HepG2 (cell line): ENCODE data around the gene RANBP3. TPM values are rescaled to one million over a fixed set of nuclear protein-coding genes. Genes with fewer than 3 reads are reported as not detected.

ENCODE experiments used
- ATAC-seq: fragments of 200-7000 bp; cut with Tn5 transposase; 3 replicates; pipeline ENCODE4 v1.9.1; 2020; ENCODE audit warnings: mild to moderate bottlenecking, moderate library complexity
- BruUV-seq: library from RNA; stranded (reverse); fragments of 400-500 nt; replicated peaks from 2 replicates; lab custom pipeline; 2021; lab: Mats Ljungman, UMichigan
- CTCF ChIA-PET: fragments of 300-600 bp; formaldehyde crosslinking; extraction: SDS; loops from one replicate; lab custom pipeline; 2021; ENCODE audit warnings: low total read pairs, inconsistent platforms, low intra/inter-chr PET ratio; lab: Yijun Ruan, JAX
- POLR2A ChIA-PET: fragments of 350-600 bp; sonication (Branson Sonifier 250); formaldehyde crosslinking; loops from one replicate; lab custom pipeline; 2020; ENCODE audit warnings: antibody characterized with exemption, inconsistent platforms; lab: Yijun Ruan, JAX
- DNase-seq: peaks from one replicate; pipeline ENCODE4 v3.0.0-alpha.2; 2015; ENCODE audit warnings: low spot score
- FAIRE-seq: peaks from 3 replicates; lab custom pipeline; 2011; peaks lifted over from hg19 to GRCh38; lab: Jason Lieb, UNC
- H2AFZ ChIP-seq: one replicate; pipeline ENCODE4 v1.6.1; 2011; ENCODE audit warnings: low read length, inconsistent platforms
- H3K27ac ChIP-seq: fragments of 300-600 bp; 3 replicates; pipeline ENCODE4 v1.8.0; 2011; ENCODE audit warnings: mixed run types, mild to moderate bottlenecking, mixed read lengths, low read length, inconsistent platforms; ENCODE audit not compliant: insufficient read depth; ENCODE audit errors: extremely low read length
- H3K27me3 ChIP-seq, 2 experiments: fragments of 200-600 bp in 1 of 2; 2 replicates in 1 of 2; 3 replicates in 1 of 2; pipeline versions ENCODE4 v1.6.0 to v1.8.0; 2011; ENCODE audit warnings: low read length in 2 of 2, mild to moderate bottlenecking in 2 of 2, moderate library complexity in 2 of 2, inconsistent platforms in 1 of 2; ENCODE audit not compliant: insufficient read depth in 2 of 2, control insufficient read depth in 1 of 2
- H3K36me3 ChIP-seq, 2 experiments: fragments of 200-600 bp in 1 of 2; replicated peaks in 1 of 2; 2 replicates in 1 of 2; 3 replicates in 1 of 2; pipeline versions ENCODE4 v1.5.1 to v1.8.0; 2011; ENCODE audit warnings: low read length in 2 of 2, inconsistent platforms in 1 of 2; ENCODE audit not compliant: insufficient read depth in 2 of 2, control insufficient read depth in 1 of 2
- H3K4me1 ChIP-seq: 2 replicates; pipeline ENCODE4 v1.5.1; 2012; ENCODE audit warnings: low read length, inconsistent platforms; ENCODE audit not compliant: insufficient read depth
- H3K4me2 ChIP-seq: 2 replicates; pipeline ENCODE4 v1.6.0; 2011; ENCODE audit warnings: low read depth, low read length, inconsistent platforms
- H3K4me3 ChIP-seq, 3 experiments: fragments of 200-600 bp in 1 of 3; sonication (generic), shearing (Covaris generic) in 1 of 3; replicated peaks in 1 of 3; 2 replicates each; pipeline ENCODE4 v1.5.1; 2011 to 2016; ENCODE audit warnings: low read length in 3 of 3, inconsistent platforms in 2 of 3, low read depth in 2 of 3, mild to moderate bottlenecking in 2 of 3, control low read depth in 1 of 3, mixed read lengths in 1 of 3; ENCODE audit not compliant: insufficient read depth in 1 of 3
- H3K79me2 ChIP-seq: one replicate; pipeline ENCODE4 v1.6.1; 2011; ENCODE audit warnings: low read length, inconsistent platforms; ENCODE audit not compliant: insufficient read depth
- H3K9ac ChIP-seq: 2 replicates; pipeline ENCODE4 v1.6.0; 2011; ENCODE audit warnings: mild to moderate bottlenecking, low read depth, low read length, inconsistent platforms; ENCODE audit not compliant: insufficient read depth
- H3K9me3 ChIP-seq: 2 replicates; pipeline ENCODE4 v1.5.1; 2012; ENCODE audit warnings: mild to moderate bottlenecking, low read length
- H4K20me1 ChIP-seq: 2 replicates; pipeline ENCODE4 v1.6.0; 2011; ENCODE audit warnings: inconsistent platforms, mild to moderate bottlenecking, low read length, moderate library complexity; ENCODE audit not compliant: insufficient read depth
- ARID4A ChIP-seq: sonication (generic); formaldehyde crosslinking; IDR thresholded peaks from 2 replicates; pipeline ENCODE4 v1.5.0; 2020; ENCODE audit warnings: mild to moderate bottlenecking, missing genetic modification reagents, borderline replicate concordance
- DR1 ChIP-seq: sonication (generic); formaldehyde crosslinking; IDR thresholded peaks from 2 replicates; pipeline ENCODE4 v1.8.0; 2021; ENCODE audit warnings: mild to moderate bottlenecking, missing genetic modification reagents, inconsistent platforms
- IRX3 ChIP-seq: sonication (generic); formaldehyde crosslinking; IDR thresholded peaks from 2 replicates; pipeline ENCODE4 v1.8.1; 2023; ENCODE audit warnings: mild to moderate bottlenecking, low read depth, missing genetic modification reagents, borderline replicate concordance
- SAFB2 ChIP-seq: sonication (generic); formaldehyde crosslinking; IDR thresholded peaks from 2 replicates; pipeline ENCODE4 v1.5.1; 2020; ENCODE audit warnings: missing genetic modification reagents, low read depth, mild to moderate bottlenecking, borderline replicate concordance
- ZNF292 ChIP-seq: sonication (generic); formaldehyde crosslinking; IDR thresholded peaks from 2 replicates; pipeline ENCODE4 v1.8.1; 2022; ENCODE audit warnings: mild to moderate bottlenecking, low read depth, missing genetic modification reagents, borderline replicate concordance
- ZNF407 ChIP-seq: sonication (generic); formaldehyde crosslinking; IDR thresholded peaks from one replicate; pipeline ENCODE4 v1.5.1; 2020; ENCODE audit warnings: mild to moderate bottlenecking, missing genetic modification reagents; ENCODE audit errors: not compliant biosample characterization
- WGBS: methylation state at CpG from one replicate; pipeline ENCODE4 v1.1.6; 2017; ENCODE audit warnings: low lambda C conversion rate; 5-methylcytosine and 5-hydroxymethylcytosine counted together
- in situ Hi-C: cut with HindIII; loops from 2 replicates; pipeline ENCODE4 v1.10.0; 2017; ENCODE audit warnings: low pct_unique_long_range_greater_than_20kb; ENCODE audit not compliant: extremely low pct_ligation_motif_present
- intact Hi-C: fragments of 100-400 bp; cut with micrococcal nuclease; formaldehyde crosslinking; loops from one replicate; pipeline ENCODE4 v1.10.0; 2022; ENCODE audit not compliant: unreplicated experiment
- polyA plus RNA-seq, 8 experiments: library from polyadenylated mRNA; depleted of rRNA in 3 of 8; stranded (reverse) in 7 of 8; unstranded in 1 of 8; fragments of >200 nt; fragmentation: Illumina TruSeq in 4 of 8; extraction: Trizol in 4 of 8; gene quantifications; 2 replicates each; pipeline versions ENCODE4 v1.2.1 to v1.2.3, GENCODE V29; 2011 to 2016; ENCODE audit warnings: low read depth in 4 of 8, missing spikeins in 1 of 8, mixed read lengths in 1 of 8; ENCODE audit not compliant: insufficient read depth in 1 of 8
- total RNA-seq, 5 experiments: library from RNA; depleted of rRNA; stranded (reverse); fragments of >200 nt; fragmentation: Illumina TruSeq; extraction: Trizol; gene quantifications; 2 replicates each; pipeline ENCODE4 v1.2.3, GENCODE V29; 2016; ENCODE audit warnings: low read depth in 1 of 5

Gene RANBP3
- total and polyA plus RNA-seq, 2 of the 13 experiments (the other 11 are each of a cell fraction or from before 2014, with no cell fraction given), result 39.5 to 149 TPM

DNA sequence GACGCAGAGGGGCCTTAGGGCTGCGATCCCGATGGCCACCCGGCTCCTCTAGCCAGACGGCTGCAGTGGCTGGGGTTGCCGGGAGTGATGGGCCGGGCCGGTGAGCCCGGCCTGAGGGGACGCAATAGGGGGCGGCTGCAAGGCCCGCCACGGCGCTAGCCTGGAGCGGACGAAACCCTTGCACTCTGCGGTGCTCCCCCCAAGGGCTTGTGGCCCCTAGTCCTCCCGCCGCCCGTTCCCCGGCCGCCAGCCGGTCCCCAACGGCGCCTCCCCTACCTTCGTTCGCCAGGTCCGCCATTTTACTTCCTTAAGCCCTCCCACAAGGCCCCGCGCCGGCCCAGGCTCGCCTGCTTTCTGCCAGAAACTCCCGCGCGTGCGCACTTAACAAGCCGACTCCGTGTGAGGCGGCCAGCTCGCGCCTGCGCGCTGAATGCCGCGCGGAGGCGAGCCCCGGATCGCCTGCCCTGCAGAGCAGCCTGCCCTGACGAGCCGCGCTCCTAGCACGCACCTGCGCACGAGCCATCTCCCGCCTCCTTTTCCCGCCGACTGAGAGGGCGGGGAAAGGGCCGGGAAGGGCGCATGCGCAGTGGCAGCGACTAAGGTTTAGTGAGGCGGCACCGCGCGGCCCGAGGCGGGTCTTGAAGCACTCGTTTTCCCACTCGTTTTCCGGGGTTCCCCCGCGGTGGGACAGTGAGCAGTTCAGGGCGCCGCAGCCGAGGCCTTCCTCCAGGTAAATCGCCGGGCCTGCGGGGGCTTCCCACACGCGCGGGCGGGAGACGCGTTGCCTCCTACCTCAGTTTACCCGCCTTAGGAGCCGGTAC, at the start of gene RANBP3 (continued):
- TF ChIP-seq ARID4A (peak; percentile 91), DR1 (CRISPR knock-in tag) (peak; percentile 98)

- Histone ChIP-seq H3K4me2 (no peak overlapping the region), H2AFZ (no peak overlapping the region), H3K27me3 (peaks cover 0 to 19% of the 10 kb centered on the region in 2 experiments; a peak in 3 of 5 replicates), H3K36me3 (no peaks in the 10 kb centered on the region), H3K4me3 (no peak overlapping the region), H3K27ac (no peak overlapping the region), H4K20me1 (no peaks in the 10 kb centered on the region), H3K9ac (no peak overlapping the region), H3K9me3 (no peaks in the 10 kb centered on the region), H3K79me2 (no peaks in the 10 kb centered on the region), H3K4me1 (peaks cover 21% of the 10 kb centered on the region)
- 80% methylated on average over 30 of the region's 30 CpGs for WGBS
- no peak for ATAC-seq
- intact Hi-C loops (loop anchor here (10.0 kb wide), 1 partner anchor 222 kb away; the partner anchor contains the start of gene NRTN), in situ Hi-C loops (loop anchor here (25.0 kb wide), 1 partner anchor 286 kb away; no protein-coding TSS in a partner anchor)
- DNase-seq, result no peak
- no TSS peak for BruUV-seq
- CTCF ChIA-PET, result no interaction called here
- POLR2A ChIA-PET, result no interaction called here
- no peak for FAIRE-seq
- TF ChIP-seq SAFB2 (CRISPR knock-in tag) (no peak), ZNF292 (CRISPR knock-in tag) (no peak), IRX3 (no peak), ZNF407 (CRISPR knock-in tag) (no peak)
These were observed 48.7 kb upstream of the RANBP3 start for GRCh38 chr19:6026390-6027227.
